ENCODE results near the gene ZNF652. TPM values are rescaled to one million over a fixed set of nuclear protein-coding genes. Genes with fewer than 3 reads are reported as not detected.
A peak's percentile ranks its signal among the peaks of the same experiment; 100 is the strongest.

ZNF652 gene
- polyA plus RNA-seq (2013) = 12.3 TPM

- no peaks in the 10 kb centered on the region for H3K9me3 ChIP-seq (ENCODE audit: control extremely low read depth in 1 of 5, control insufficient read depth in 4 of 5, insufficient read depth in 2 of 5, low read depth in 1 of 5, low read length in 4 of 5)
Observed at GRCh38 chr17:49361902-49362722, at the start of gene ZNF652. TSS of gene ZNF652 (minus strand) at chr17:49362250. CDS start at chr17:49317725, 44,525 bp downstream.

GRCh38 chr17:49409066-49409465 lies 47.0 kb upstream of the ZNF652 start:
- ChIA-PET POLR2A (interaction anchor here (0.8 kb wide), 1 partner anchor 142 kb away, joined by 3 read pairs; no protein-coding TSS in a partner anchor), CTCF (interaction anchor here (0.9 to 11.2 kb wide), 16 partner anchors 10 to 349 kb away, joined by 3 to 168 read pairs (median 8); partner anchors contain the start of gene NGFR)
- 66% methylated on average over 5 of the region's 14 CpGs for WGBS (ENCODE audit: insufficient coverage)
- H3K9me3 ChIP-seq (ENCODE audit: control extremely low read depth in 1 of 5, control insufficient read depth in 4 of 5, insufficient read depth in 2 of 5, low read depth in 1 of 5, low read length in 4 of 5) = no peaks in the 10 kb centered on the region
- H3K27ac ChIP-seq (ENCODE audit: insufficient read depth in 1 of 2, low read depth in 1 of 2, low read length in 2 of 2, poor library complexity in 1 of 2, severe bottlenecking in 2 of 2) = no peak overlapping the region
- peaks cover 6 to 74% (median 51%) of the 10 kb centered on the region in 4 experiments for H3K36me3 ChIP-seq (ENCODE audit: control insufficient read depth in 4 of 4, insufficient read depth in 4 of 4, low read length in 3 of 4)
- no peak overlapping the region for H3K4me3 ChIP-seq (ENCODE audit: control insufficient read depth in 1 of 7, extremely low read depth in 1 of 7, insufficient read depth in 4 of 7, low read depth in 2 of 7, low read length in 6 of 7)
- H3K27me3 ChIP-seq (replicated peaks in 2 of 5; ENCODE audit: control insufficient read depth in 4 of 5, insufficient read depth in 5 of 5, low read length in 4 of 5) = no peaks in the 10 kb centered on the region
- peaks cover 3 to 61% (median 53%) of the 10 kb centered on the region in 4 experiments for H3K4me1 ChIP-seq (ENCODE audit: control extremely low read depth in 1 of 4, control insufficient read depth in 4 of 4, insufficient read depth in 4 of 4, low read length in 3 of 4)
- DNase-seq = peak; percentile 61 to 81 (median 77)

More at GRCh38 chr17:49361902-49362722, at the start of gene ZNF652:
- POLR2A ChIA-PET = interaction anchor here (0.6 to 1.3 kb wide), 3 partner anchors 18 to 43 kb away, joined by 3 to 4 read pairs (median 3); no protein-coding TSS in a partner anchor
- WGBS (ENCODE audit: insufficient coverage) = 0% methylated on average over 28 of the region's 106 CpGs
- Histone ChIP-seq H3K27ac (ENCODE audit: insufficient read depth in 1 of 2, low read depth in 1 of 2, low read length in 2 of 2, poor library complexity in 1 of 2, severe bottlenecking in 2 of 2) (peak within 1 kb of the TSS; percentile 15 to 74), H3K27me3 (replicated peaks in 2 of 5; ENCODE audit: control insufficient read depth in 4 of 5, insufficient read depth in 5 of 5, low read length in 4 of 5) (no peaks in the 10 kb centered on the region), H3K4me1 (ENCODE audit: control extremely low read depth in 1 of 4, control insufficient read depth in 4 of 4, insufficient read depth in 4 of 4, low read length in 3 of 4) (peaks cover 26 to 47% (median 37%) of the 10 kb centered on the region in 4 experiments), H3K4me3 (ENCODE audit: control insufficient read depth in 1 of 7, extremely low read depth in 1 of 7, insufficient read depth in 4 of 7, low read depth in 2 of 7, low read length in 6 of 7) (peak within 1 kb of the TSS; percentile 68 to 88 (median 79)), H3K36me3 (ENCODE audit: control insufficient read depth in 4 of 4, insufficient read depth in 4 of 4, low read length in 3 of 4) (no peaks in the 10 kb centered on the region)
- peak; percentile 86 to 92 (median 90) for DNase-seq
- CTCF ChIA-PET = interaction anchor here (0.6 to 6.4 kb wide), 4 partner anchors 15 to 45 kb away, joined by 3 to 62 read pairs (median 8); no protein-coding TSS in a partner anchor

GRCh38 chr17:49407981-49408501 lies 46.0 kb upstream of the ZNF652 start:
- CTCF ChIA-PET = interaction anchor here (0.7 to 11.2 kb wide), 31 partner anchors 9 to 589 kb away, joined by 3 to 168 read pairs (median 4); partner anchors contain the start of gene NGFR
- peak; percentile 82 to 91 (median 88) for DNase-seq
- Histone ChIP-seq H3K36me3 (ENCODE audit: control insufficient read depth in 4 of 4, insufficient read depth in 4 of 4, low read length in 3 of 4) (peaks cover 6 to 74% (median 50%) of the 10 kb centered on the region in 4 experiments), H3K4me1 (ENCODE audit: control extremely low read depth in 1 of 4, control insufficient read depth in 4 of 4, insufficient read depth in 4 of 4, low read length in 3 of 4) (peaks cover 5 to 62% (median 57%) of the 10 kb centered on the region in 4 experiments), H3K9me3 (ENCODE audit: control extremely low read depth in 1 of 5, control insufficient read depth in 4 of 5, insufficient read depth in 2 of 5, low read depth in 1 of 5, low read length in 4 of 5) (no peaks in the 10 kb centered on the region), H3K4me3 (ENCODE audit: control insufficient read depth in 1 of 7, extremely low read depth in 1 of 7, insufficient read depth in 4 of 7, low read depth in 2 of 7, low read length in 6 of 7) (peak overlapping the region in 1 of 7 experiments; percentile 14), H3K27ac (ENCODE audit: insufficient read depth in 1 of 2, low read depth in 1 of 2, low read length in 2 of 2, poor library complexity in 1 of 2, severe bottlenecking in 2 of 2) (peak overlapping the region in 1 of 2 experiments; percentile 2), H3K27me3 (replicated peaks in 2 of 5; ENCODE audit: control insufficient read depth in 4 of 5, insufficient read depth in 5 of 5, low read length in 4 of 5) (no peaks in the 10 kb centered on the region)
- POLR2A ChIA-PET = interaction anchor here (0.6 to 1.2 kb wide), 4 partner anchors 39 to 149 kb away, joined by 3 to 5 read pairs (median 3); no protein-coding TSS in a partner anchor
- 11% methylated on average over 8 of the region's 9 CpGs for WGBS (ENCODE audit: insufficient coverage)

GRCh38 chr17:49407086-49407485 lies 45.0 kb upstream of the ZNF652 start:
- Histone ChIP-seq H3K27ac (ENCODE audit: insufficient read depth in 1 of 2, low read depth in 1 of 2, low read length in 2 of 2, poor library complexity in 1 of 2, severe bottlenecking in 2 of 2) (no peak overlapping the region), H3K27me3 (replicated peaks in 2 of 5; ENCODE audit: control insufficient read depth in 4 of 5, insufficient read depth in 5 of 5, low read length in 4 of 5) (no peaks in the 10 kb centered on the region), H3K4me1 (ENCODE audit: control extremely low read depth in 1 of 4, control insufficient read depth in 4 of 4, insufficient read depth in 4 of 4, low read length in 3 of 4) (peaks cover 6 to 72% (median 66%) of the 10 kb centered on the region in 4 experiments), H3K4me3 (ENCODE audit: control insufficient read depth in 1 of 7, extremely low read depth in 1 of 7, insufficient read depth in 4 of 7, low read depth in 2 of 7, low read length in 6 of 7) (no peak overlapping the region), H3K36me3 (ENCODE audit: control insufficient read depth in 4 of 4, insufficient read depth in 4 of 4, low read length in 3 of 4) (peaks cover 6 to 70% (median 41%) of the 10 kb centered on the region in 4 experiments), H3K9me3 (ENCODE audit: control extremely low read depth in 1 of 5, control insufficient read depth in 4 of 5, insufficient read depth in 2 of 5, low read depth in 1 of 5, low read length in 4 of 5) (no peaks in the 10 kb centered on the region)
- WGBS (ENCODE audit: insufficient coverage) = 93% methylated on average over 7 of the region's 9 CpGs
- POLR2A ChIA-PET = interaction anchor here (0.6 kb wide), 1 partner anchor 150 kb away, joined by 3 read pairs; no protein-coding TSS in a partner anchor
- DNase-seq = no peak
- CTCF ChIA-PET = interaction anchor here (0.9 to 11.2 kb wide), 21 partner anchors 8 to 161 kb away, joined by 3 to 168 read pairs (median 5); partner anchors contain the start of gene NGFR

GRCh38 chr17:49406421-49407061 lies 44.5 kb upstream of the ZNF652 start:
- Histone ChIP-seq H3K27me3 (replicated peaks in 2 of 5; ENCODE audit: control insufficient read depth in 4 of 5, insufficient read depth in 5 of 5, low read length in 4 of 5) (no peaks in the 10 kb centered on the region), H3K27ac (ENCODE audit: insufficient read depth in 1 of 2, low read depth in 1 of 2, low read length in 2 of 2, poor library complexity in 1 of 2, severe bottlenecking in 2 of 2) (no peak overlapping the region), H3K4me3 (ENCODE audit: control insufficient read depth in 1 of 7, extremely low read depth in 1 of 7, insufficient read depth in 4 of 7, low read depth in 2 of 7, low read length in 6 of 7) (no peak overlapping the region), H3K36me3 (ENCODE audit: control insufficient read depth in 4 of 4, insufficient read depth in 4 of 4, low read length in 3 of 4) (peaks cover 5 to 66% (median 35%) of the 10 kb centered on the region in 4 experiments), H3K9me3 (ENCODE audit: control extremely low read depth in 1 of 5, control insufficient read depth in 4 of 5, insufficient read depth in 2 of 5, low read depth in 1 of 5, low read length in 4 of 5) (no peaks in the 10 kb centered on the region), H3K4me1 (ENCODE audit: control extremely low read depth in 1 of 4, control insufficient read depth in 4 of 4, insufficient read depth in 4 of 4, low read length in 3 of 4) (peaks cover 8 to 77% (median 71%) of the 10 kb centered on the region in 4 experiments)
- 90% methylated on average over 4 of the region's 9 CpGs for WGBS (ENCODE audit: insufficient coverage)
- ChIA-PET CTCF (interaction anchor here (1.1 to 11.2 kb wide), 11 partner anchors 10 to 159 kb away, joined by 3 to 168 read pairs (median 10); no protein-coding TSS in a partner anchor), POLR2A (no interaction called here)
- no peak for DNase-seq

GRCh38 chr17:49404906-49405305 lies 42.9 kb upstream of the ZNF652 start:
- Histone ChIP-seq H3K27me3 (replicated peaks in 2 of 5; ENCODE audit: control insufficient read depth in 4 of 5, insufficient read depth in 5 of 5, low read length in 4 of 5) (no peaks in the 10 kb centered on the region), H3K9me3 (ENCODE audit: control extremely low read depth in 1 of 5, control insufficient read depth in 4 of 5, insufficient read depth in 2 of 5, low read depth in 1 of 5, low read length in 4 of 5) (no peaks in the 10 kb centered on the region), H3K4me3 (ENCODE audit: control insufficient read depth in 1 of 7, extremely low read depth in 1 of 7, insufficient read depth in 4 of 7, low read depth in 2 of 7, low read length in 6 of 7) (no peak overlapping the region), H3K36me3 (ENCODE audit: control insufficient read depth in 4 of 4, insufficient read depth in 4 of 4, low read length in 3 of 4) (peaks cover 0 to 53% (median 23%) of the 10 kb centered on the region in 4 experiments), H3K27ac (ENCODE audit: insufficient read depth in 1 of 2, low read depth in 1 of 2, low read length in 2 of 2, poor library complexity in 1 of 2, severe bottlenecking in 2 of 2) (no peak overlapping the region), H3K4me1 (ENCODE audit: control extremely low read depth in 1 of 4, control insufficient read depth in 4 of 4, insufficient read depth in 4 of 4, low read length in 3 of 4) (peaks cover 8 to 74% (median 69%) of the 10 kb centered on the region in 4 experiments)
- ChIA-PET POLR2A (no interaction called here), CTCF (interaction anchor here (0.6 to 11.2 kb wide), 6 partner anchors 8 to 182 kb away, joined by 3 to 168 read pairs (median 11); no protein-coding TSS in a partner anchor)
- WGBS (ENCODE audit: insufficient coverage) = 96% methylated on average over 10 of the region's 14 CpGs
- DNase-seq = no peak
